Keratinocyte (primary cell): ENCODE data around the gene CUEDC1.

Source experiments
- CTCF ChIP-seq, 3 experiments: IDR thresholded peaks in 1 of 3; conservative IDR thresholded peaks in 1 of 3; optimal IDR thresholded peaks in 1 of 3; 2 replicates in 2 of 3; 3 replicates in 1 of 3; pipeline versions ENCODE3 to v1.5.1; 2011; ENCODE audit warnings: low read length in 3 of 3, mild to moderate bottlenecking in 3 of 3, moderate library complexity in 2 of 3, control low read depth in 1 of 3, inconsistent platforms in 1 of 3; ENCODE audit not compliant: insufficient read depth in 2 of 3; ENCODE audit errors: extremely low read depth in 1 of 3
- EZH2 ChIP-seq: IDR thresholded peaks from one replicate; pipeline ENCODE4 v1.6.1; 2012; ENCODE audit warnings: inconsistent platforms, mild to moderate bottlenecking, low read length, moderate library complexity

- TF ChIP-seq CTCF (optimal IDR thresholded peaks at IDR 0.05 in 1 of 3, IDR thresholded peaks at IDR 0.05 in 1 of 3, conservative IDR thresholded peaks at IDR 0.05 in 1 of 3; ENCODE audit: extremely low read depth in 1 of 3, insufficient read depth in 2 of 3, low read length in 3 of 3) (no peak), EZH2 (no peak)
Measured at GRCh38 chr17:57880086-57880456, 75.1 kb downstream of the CUEDC1 start.
